Liver (tissue), 9 donors: ENCODE results near the gene FKRP. TPM values are rescaled to one million over a fixed set of nuclear protein-coding genes. Genes with fewer than 3 reads are reported as not detected.
A peak's percentile ranks its signal among the peaks of the same experiment; 100 is the strongest.

Source experiments
- DNase-seq: peaks from one replicate; pipeline ENCODE4 v3.0.0-alpha.2; 2017; ENCODE audit warnings: low spot score
- H3K27ac ChIP-seq, 2 donors: one replicate each; pipeline ENCODE4 v1.7.0; 2013; ENCODE audit warnings: inconsistent platforms in 2 of 2, low read length in 2 of 2, control low read depth in 1 of 2, low read depth in 1 of 2, mild to moderate bottlenecking in 1 of 2
- H3K27me3 ChIP-seq, 4 donors: one replicate each; pipeline versions ENCODE4 v1.6.1 to v1.7.0; 2013; ENCODE audit warnings: low read length in 3 of 4, inconsistent platforms in 1 of 4, mild to moderate bottlenecking in 1 of 4, moderate library complexity in 1 of 4; ENCODE audit not compliant: control insufficient read depth in 4 of 4, insufficient read depth in 4 of 4
- H3K36me3 ChIP-seq, 4 donors: one replicate each; pipeline versions ENCODE4 v1.6.1 to v1.7.0; 2013; ENCODE audit warnings: low read length in 3 of 4, mild to moderate bottlenecking in 3 of 4, low read depth in 1 of 4, moderate library complexity in 1 of 4; ENCODE audit not compliant: control insufficient read depth in 4 of 4, insufficient read depth in 3 of 4
- H3K4me1 ChIP-seq, 4 donors: one replicate each; pipeline versions ENCODE4 v1.6.1 to v1.7.0; 2013; ENCODE audit warnings: low read length in 3 of 4, mild to moderate bottlenecking in 3 of 4, moderate library complexity in 1 of 4; ENCODE audit not compliant: control insufficient read depth in 4 of 4, insufficient read depth in 4 of 4
- H3K4me3 ChIP-seq, 3 donors: one replicate each; pipeline versions ENCODE4 v1.6.1 to v1.7.0; 2013; ENCODE audit warnings: low read length in 3 of 3, control low read depth in 1 of 3, low read depth in 1 of 3, mild to moderate bottlenecking in 1 of 3
- H3K9ac ChIP-seq, 2 donors: one replicate each; pipeline ENCODE4 v1.7.0; 2013; ENCODE audit warnings: low read length in 2 of 2, mild to moderate bottlenecking in 2 of 2, moderate library complexity in 2 of 2, control low read depth in 1 of 2, low read depth in 1 of 2
- H3K9me3 ChIP-seq, 4 donors: one replicate each; pipeline versions ENCODE4 v1.6.1 to v1.7.0; 2013; ENCODE audit warnings: low read length in 3 of 4; ENCODE audit not compliant: control insufficient read depth in 4 of 4
- ATF3 ChIP-seq: IDR thresholded peaks from 2 replicates; pipeline ENCODE4 v1.6.1; 2016; ENCODE audit warnings: antibody characterized with exemption
- EGR1 ChIP-seq, 2 donors: IDR thresholded peaks; 2 replicates each; pipeline ENCODE4 v1.6.1; 2016 to 2018; ENCODE audit warnings: antibody characterized with exemption in 2 of 2, low read depth in 2 of 2
- FOXA1 ChIP-seq: IDR thresholded peaks from 2 replicates; pipeline ENCODE4 v1.6.1; 2016; ENCODE audit warnings: antibody characterized with exemption
- FOXA2 ChIP-seq: IDR thresholded peaks from 2 replicates; pipeline ENCODE4 v1.6.1; 2016; ENCODE audit warnings: antibody characterized with exemption
- GABPA ChIP-seq, 2 donors: IDR thresholded peaks in 1 of 2; conservative IDR thresholded peaks in 1 of 2; 2 replicates each; pipeline ENCODE4 v1.6.1; 2016; ENCODE audit warnings: antibody characterized with exemption in 2 of 2, mild to moderate bottlenecking in 1 of 2, moderate library complexity in 1 of 2
- HNF4A ChIP-seq, 2 donors: conservative IDR thresholded peaks; 2 replicates each; pipeline ENCODE4 v1.6.1; 2016; ENCODE audit warnings: antibody characterized with exemption in 2 of 2, mild to moderate bottlenecking in 2 of 2
- JUND ChIP-seq, 2 donors: IDR thresholded peaks; 2 replicates each; pipeline ENCODE4 v1.6.1; 2016; ENCODE audit warnings: antibody characterized with exemption in 2 of 2
- MAX ChIP-seq: IDR thresholded peaks from 2 replicates; pipeline ENCODE4 v1.6.1; 2016; ENCODE audit warnings: antibody characterized with exemption
- NR2F2 ChIP-seq: IDR thresholded peaks from 2 replicates; pipeline ENCODE4 v1.6.1; 2016; ENCODE audit warnings: antibody characterized with exemption
- RAD21 ChIP-seq, 2 donors: IDR thresholded peaks; 2 replicates each; pipeline ENCODE4 v1.6.1; 2016; ENCODE audit warnings: antibody characterized with exemption in 2 of 2, mild to moderate bottlenecking in 2 of 2
- REST ChIP-seq: IDR thresholded peaks from 2 replicates; pipeline ENCODE4 v1.6.1; 2016; ENCODE audit warnings: antibody characterized with exemption, mild to moderate bottlenecking
- RXRA ChIP-seq, 2 donors: IDR thresholded peaks; 2 replicates each; pipeline ENCODE4 v1.6.1; 2017 to 2018; ENCODE audit warnings: antibody characterized with exemption in 2 of 2, mild to moderate bottlenecking in 1 of 2
- SP1 ChIP-seq: IDR thresholded peaks from 2 replicates; pipeline ENCODE4 v1.6.1; 2018; ENCODE audit warnings: antibody characterized with exemption, mild to moderate bottlenecking
- TAF1 ChIP-seq: conservative IDR thresholded peaks from 2 replicates; pipeline ENCODE4 v1.6.1; 2016; ENCODE audit warnings: antibody characterized with exemption, mild to moderate bottlenecking
- YY1 ChIP-seq: IDR thresholded peaks from 2 replicates; pipeline ENCODE4 v1.6.1; 2016; ENCODE audit warnings: antibody characterized with exemption, mild to moderate bottlenecking
- WGBS: extraction: QIAGEN DNeasy Blood & Tissue Kit; methylation state at CpG from one replicate; pipeline ENCODE4 v1.1.7; 2013; 5-methylcytosine and 5-hydroxymethylcytosine counted together
- polyA plus RNA-seq, 2 donors: library from polyadenylated mRNA; stranded (reverse) in 1 of 2; unstranded in 1 of 2; fragments of 200-250 nt in 1 of 2; fragments of >200 nt in 1 of 2; fragmentation: Nextera tagmentation in 1 of 2; extraction: Ambion mirVana in 1 of 2; gene quantifications; one replicate each; pipeline versions ENCODE4 v1.2.1 to v1.2.3, GENCODE V29; 2013 to 2015
- total RNA-seq, 2 donors: library from RNA; depleted of rRNA; stranded (reverse); fragments of >200 nt; gene quantifications; one replicate each; pipeline ENCODE4 v1.2.3, GENCODE V29; 2014
- TF ChIP-seq, protein P1 (sequence below): IDR thresholded peaks from 2 replicates; pipeline ENCODE4 v1.6.1; 2016; ENCODE audit warnings: antibody characterized with exemption
- TF ChIP-seq, protein P2 (sequence below): fragments of 150-350 bp; IDR thresholded peaks from 2 replicates; pipeline ENCODE4 v1.5.1; 2017; ENCODE audit warnings: improper control_type of control experiment, low read depth, low read length; ENCODE audit not compliant: missing input control
- donor health status: healthy.
- donor health status: healthy.
- donor health status: healthy.
- donor health status: healthy.
- donor health status: healthy.

FKRP gene
- total and polyA plus RNA-seq, 4 donors: 2.5 to 11.1 (median 8.1) TPM

GRCh38 chr19:46783670-46784069 lies 37.8 kb downstream of the FKRP start:
- Histone ChIP-seq H3K4me1 (peaks cover 7 to 28% (median 15%) of the 10 kb centered on the region in 4 donors), H3K9me3 (no peaks in the 10 kb centered on the region), H3K9ac (no peak overlapping the region), H3K27me3 (peaks cover 0 to 2% (median 0%) of the 10 kb centered on the region in 4 donors), H3K27ac (no peak overlapping the region), H3K4me3 (no peak overlapping the region), H3K36me3 (no peaks in the 10 kb centered on the region)
- no peak for DNase-seq
- WGBS: 77% methylated on average over 2 of the region's 2 CpGs
- TF ChIP-seq GABPA (IDR thresholded peaks at IDR 0.05 in 1 of 2, conservative IDR thresholded peaks at IDR 0.05 in 1 of 2) (no peak), MAX (no peak), RAD21 (IDR thresholded peaks at IDR 0.05) (no peak), YY1 (no peak), TAF1 (no peak), FOXA2 (no peak), JUND (IDR thresholded peaks at IDR 0.05) (no peak), RXRA (IDR thresholded peaks at IDR 0.05) (no peak), SP1 (no peak), EGR1 (IDR thresholded peaks at IDR 0.05; ENCODE audit: low read depth in 2 of 2) (no peak), HNF4A (conservative IDR thresholded peaks at IDR 0.05) (no peak), NR2F2 (no peak), ATF3 (no peak), FOXA1 (no peak)
- TF ChIP-seq, protein P1, sequence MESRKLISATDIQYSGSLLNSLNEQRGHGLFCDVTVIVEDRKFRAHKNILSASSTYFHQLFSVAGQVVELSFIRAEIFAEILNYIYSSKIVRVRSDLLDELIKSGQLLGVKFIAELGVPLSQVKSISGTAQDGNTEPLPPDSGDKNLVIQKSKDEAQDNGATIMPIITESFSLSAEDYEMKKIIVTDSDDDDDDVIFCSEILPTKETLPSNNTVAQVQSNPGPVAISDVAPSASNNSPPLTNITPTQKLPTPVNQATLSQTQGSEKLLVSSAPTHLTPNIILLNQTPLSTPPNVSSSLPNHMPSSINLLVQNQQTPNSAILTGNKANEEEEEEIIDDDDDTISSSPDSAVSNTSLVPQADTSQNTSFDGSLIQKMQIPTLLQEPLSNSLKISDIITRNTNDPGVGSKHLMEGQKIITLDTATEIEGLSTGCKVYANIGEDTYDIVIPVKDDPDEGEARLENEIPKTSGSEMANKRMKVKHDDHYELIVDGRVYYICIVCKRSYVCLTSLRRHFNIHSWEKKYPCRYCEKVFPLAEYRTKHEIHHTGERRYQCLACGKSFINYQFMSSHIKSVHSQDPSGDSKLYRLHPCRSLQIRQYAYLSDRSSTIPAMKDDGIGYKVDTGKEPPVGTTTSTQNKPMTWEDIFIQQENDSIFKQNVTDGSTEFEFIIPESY: no peak
- TF ChIP-seq, protein P2, sequence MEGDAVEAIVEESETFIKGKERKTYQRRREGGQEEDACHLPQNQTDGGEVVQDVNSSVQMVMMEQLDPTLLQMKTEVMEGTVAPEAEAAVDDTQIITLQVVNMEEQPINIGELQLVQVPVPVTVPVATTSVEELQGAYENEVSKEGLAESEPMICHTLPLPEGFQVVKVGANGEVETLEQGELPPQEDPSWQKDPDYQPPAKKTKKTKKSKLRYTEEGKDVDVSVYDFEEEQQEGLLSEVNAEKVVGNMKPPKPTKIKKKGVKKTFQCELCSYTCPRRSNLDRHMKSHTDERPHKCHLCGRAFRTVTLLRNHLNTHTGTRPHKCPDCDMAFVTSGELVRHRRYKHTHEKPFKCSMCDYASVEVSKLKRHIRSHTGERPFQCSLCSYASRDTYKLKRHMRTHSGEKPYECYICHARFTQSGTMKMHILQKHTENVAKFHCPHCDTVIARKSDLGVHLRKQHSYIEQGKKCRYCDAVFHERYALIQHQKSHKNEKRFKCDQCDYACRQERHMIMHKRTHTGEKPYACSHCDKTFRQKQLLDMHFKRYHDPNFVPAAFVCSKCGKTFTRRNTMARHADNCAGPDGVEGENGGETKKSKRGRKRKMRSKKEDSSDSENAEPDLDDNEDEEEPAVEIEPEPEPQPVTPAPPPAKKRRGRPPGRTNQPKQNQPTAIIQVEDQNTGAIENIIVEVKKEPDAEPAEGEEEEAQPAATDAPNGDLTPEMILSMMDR: no peak

DNA sequence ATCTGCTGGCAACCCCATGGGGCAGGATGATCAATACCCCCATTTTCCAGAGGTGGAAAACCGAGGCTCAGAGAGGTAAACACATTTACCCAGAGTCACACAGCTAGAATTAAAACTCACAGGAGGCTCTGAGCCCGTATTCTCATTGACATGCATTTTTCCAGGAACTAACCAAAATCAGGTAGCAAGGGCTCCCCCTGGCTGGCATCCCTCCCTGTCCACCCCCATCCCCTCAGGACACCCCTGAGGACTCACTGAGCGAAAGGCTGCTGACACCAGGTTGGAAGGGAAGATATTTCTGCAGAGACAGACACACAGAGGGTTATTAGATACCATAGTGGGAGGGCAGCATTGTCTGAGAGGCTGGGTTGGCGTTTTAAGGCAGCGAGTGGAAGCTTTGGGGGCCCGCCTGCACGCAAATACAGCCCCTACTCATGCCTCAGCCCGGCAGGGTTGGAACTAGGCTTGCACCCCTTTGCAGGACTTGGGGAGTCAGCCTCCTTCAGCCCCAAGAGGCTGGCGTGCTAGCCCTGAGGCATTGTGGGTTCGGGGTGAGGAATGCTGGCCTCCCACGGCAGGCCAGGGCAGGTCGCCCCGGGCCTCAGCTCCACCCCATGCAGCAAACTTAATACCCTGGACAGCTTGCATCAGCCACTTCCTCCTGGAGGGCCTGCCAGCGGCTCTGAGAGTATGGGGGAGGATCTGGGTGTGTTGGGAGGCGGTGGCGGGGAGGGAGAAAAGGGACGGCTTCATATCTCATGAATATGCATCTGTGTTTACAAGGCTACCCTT lies 38.6 kb downstream of the FKRP start:
- Histone ChIP-seq H3K4me1 (peaks cover 7 to 28% (median 15%) of the 10 kb centered on the region in 4 donors), H3K4me3 (no peak overlapping the region), H3K9me3 (no peaks in the 10 kb centered on the region), H3K27ac (peak overlapping the region; percentile 10 to 20), H3K27me3 (peaks cover 0 to 2% (median 0%) of the 10 kb centered on the region in 4 donors), H3K9ac (no peak overlapping the region), H3K36me3 (no peaks in the 10 kb centered on the region)
- 59% methylated on average over 17 of the region's 17 CpGs for WGBS
- peak; percentile 75 for DNase-seq
- TF ChIP-seq SP1: peak; percentile 34
- peak; percentile 21 for TF ChIP-seq REST
- no peak for TF ChIP-seq EGR1 (IDR thresholded peaks at IDR 0.05; ENCODE audit: low read depth in 2 of 2)
- TF ChIP-seq NR2F2: peak; percentile 20
- TF ChIP-seq RAD21 (IDR thresholded peaks at IDR 0.05): peak in 1 of 2 donors; percentile 26
- TF ChIP-seq, protein P2: no peak
